Measurements from ENCODE around the gene GALNT6.

GALNT6 gene

GRCh38 chr12:51390457-51390856 is 749 bp downstream of the GALNT6 start:
- peaks cover 4% of the 10 kb centered on the region for H3K27me3 ChIP-seq (replicated peaks; ENCODE audit: control insufficient read depth, insufficient read depth, low read length)
- no peaks in the 10 kb centered on the region for H3K36me3 ChIP-seq (ENCODE audit: control insufficient read depth, insufficient read depth, low read length, severe bottlenecking)
- peaks cover 12% of the 10 kb centered on the region for H3K4me1 ChIP-seq (ENCODE audit: control insufficient read depth, insufficient read depth, low read length)
- no peak overlapping the region for H3K4me3 ChIP-seq (ENCODE audit: low read length)
- DNase-seq (ENCODE audit: low read depth), result no peak
- H3K9ac ChIP-seq (ENCODE audit: low read length), result no peak overlapping the region
- H3K9me3 ChIP-seq (ENCODE audit: control insufficient read depth, low read length), result no peaks in the 10 kb centered on the region

GRCh38 chr12:51389302-51389999 is 1.8 kb downstream of the GALNT6 start:
- no peak overlapping the region for H3K9ac ChIP-seq (ENCODE audit: low read length)
- peaks cover 4% of the 10 kb centered on the region for H3K27me3 ChIP-seq (replicated peaks; ENCODE audit: control insufficient read depth, insufficient read depth, low read length)
- no peaks in the 10 kb centered on the region for H3K9me3 ChIP-seq (ENCODE audit: control insufficient read depth, low read length)
- peak; percentile 36 for DNase-seq (ENCODE audit: low read depth)
- no peak overlapping the region for H3K4me3 ChIP-seq (ENCODE audit: low read length)
- no peaks in the 10 kb centered on the region for H3K36me3 ChIP-seq (ENCODE audit: control insufficient read depth, insufficient read depth, low read length, severe bottlenecking)
- H3K4me1 ChIP-seq (ENCODE audit: control insufficient read depth, insufficient read depth, low read length), result peaks cover 12% of the 10 kb centered on the region

GRCh38 chr12:51388846-51389245 is 2.4 kb downstream of the GALNT6 start:
- H3K27me3 ChIP-seq (replicated peaks; ENCODE audit: control insufficient read depth, insufficient read depth, low read length), result peaks cover 4% of the 10 kb centered on the region
- no peak overlapping the region for H3K9ac ChIP-seq (ENCODE audit: low read length)
- H3K4me3 ChIP-seq (ENCODE audit: low read length), result no peak overlapping the region
- no peaks in the 10 kb centered on the region for H3K9me3 ChIP-seq (ENCODE audit: control insufficient read depth, low read length)
- no peak for DNase-seq (ENCODE audit: low read depth)
- H3K4me1 ChIP-seq (ENCODE audit: control insufficient read depth, insufficient read depth, low read length), result peaks cover 12% of the 10 kb centered on the region
- no peaks in the 10 kb centered on the region for H3K36me3 ChIP-seq (ENCODE audit: control insufficient read depth, insufficient read depth, low read length, severe bottlenecking)

DNA sequence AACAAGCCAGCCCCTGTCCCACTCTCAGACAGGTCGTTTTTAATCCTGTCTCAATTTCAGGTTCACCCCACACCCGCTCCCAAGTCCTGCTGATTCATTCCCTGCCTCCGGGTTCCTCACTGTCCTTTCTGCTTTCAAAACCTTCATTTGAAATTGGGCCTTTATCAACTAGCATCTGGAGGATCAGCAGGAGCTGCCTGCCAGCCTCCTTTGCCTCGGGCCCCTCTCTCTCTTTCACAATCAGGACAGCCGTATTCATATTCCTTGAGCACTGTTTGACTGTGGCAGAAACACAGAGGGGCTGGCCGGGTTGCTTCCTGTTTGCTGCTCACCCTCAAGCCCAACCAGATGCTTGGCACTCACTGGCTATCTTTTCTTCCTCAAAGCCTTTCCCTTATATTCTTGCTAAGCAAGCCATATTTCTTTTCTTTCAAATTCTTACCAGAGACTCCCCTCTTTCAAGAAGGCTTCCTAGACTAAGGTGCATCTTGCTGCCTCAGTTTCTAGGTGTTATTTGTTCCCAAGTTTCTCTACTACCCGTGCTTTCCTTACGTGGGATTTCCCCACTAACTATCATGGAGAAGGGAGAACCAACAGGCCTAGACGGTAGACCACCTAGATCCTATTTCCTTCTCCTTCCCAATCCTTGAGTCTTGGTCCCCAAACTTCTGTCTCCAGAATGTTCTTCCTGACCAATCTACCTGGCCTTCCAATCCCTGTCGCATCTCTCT is 3.0 kb downstream of the GALNT6 start:
- no peaks in the 10 kb centered on the region for H3K36me3 ChIP-seq (ENCODE audit: control insufficient read depth, insufficient read depth, low read length, severe bottlenecking)
- no peak overlapping the region for H3K4me3 ChIP-seq (ENCODE audit: low read length)
- H3K9ac ChIP-seq (ENCODE audit: low read length), result no peak overlapping the region
- peak; percentile 93 for DNase-seq (ENCODE audit: low read depth)
- peaks cover 12% of the 10 kb centered on the region for H3K4me1 ChIP-seq (ENCODE audit: control insufficient read depth, insufficient read depth, low read length)
- H3K9me3 ChIP-seq (ENCODE audit: control insufficient read depth, low read length), result no peaks in the 10 kb centered on the region
- peaks cover 4% of the 10 kb centered on the region for H3K27me3 ChIP-seq (replicated peaks; ENCODE audit: control insufficient read depth, insufficient read depth, low read length)

GRCh38 chr12:51386351-51386750 is 4.9 kb downstream of the GALNT6 start:
- no peaks in the 10 kb centered on the region for H3K9me3 ChIP-seq (ENCODE audit: control insufficient read depth, low read length)
- H3K4me3 ChIP-seq (ENCODE audit: low read length), result no peak overlapping the region
- H3K27me3 ChIP-seq (replicated peaks; ENCODE audit: control insufficient read depth, insufficient read depth, low read length), result peaks cover 4% of the 10 kb centered on the region
- no peak overlapping the region for H3K9ac ChIP-seq (ENCODE audit: low read length)
- no peaks in the 10 kb centered on the region for H3K36me3 ChIP-seq (ENCODE audit: control insufficient read depth, insufficient read depth, low read length, severe bottlenecking)
- peaks cover 14% of the 10 kb centered on the region for H3K4me1 ChIP-seq (ENCODE audit: control insufficient read depth, insufficient read depth, low read length)
- DNase-seq (ENCODE audit: low read depth), result no peak

GRCh38 chr12:51383269-51383905 is 7.8 kb downstream of the GALNT6 start:
- no peak for DNase-seq (ENCODE audit: low read depth)
- H3K36me3 ChIP-seq (ENCODE audit: control insufficient read depth, insufficient read depth, low read length, severe bottlenecking), result no peaks in the 10 kb centered on the region
- H3K4me1 ChIP-seq (ENCODE audit: control insufficient read depth, insufficient read depth, low read length), result peaks cover 14% of the 10 kb centered on the region
- no peak overlapping the region for H3K4me3 ChIP-seq (ENCODE audit: low read length)
- H3K9me3 ChIP-seq (ENCODE audit: control insufficient read depth, low read length), result no peaks in the 10 kb centered on the region
- H3K27me3 ChIP-seq (replicated peaks; ENCODE audit: control insufficient read depth, insufficient read depth, low read length), result no peaks in the 10 kb centered on the region
- no peak overlapping the region for H3K9ac ChIP-seq (ENCODE audit: low read length)

GRCh38 chr12:51382173-51382572 is 9.0 kb downstream of the GALNT6 start:
- H3K4me3 ChIP-seq (ENCODE audit: low read length), result no peak overlapping the region
- H3K9me3 ChIP-seq (ENCODE audit: control insufficient read depth, low read length), result no peaks in the 10 kb centered on the region
- no peaks in the 10 kb centered on the region for H3K27me3 ChIP-seq (replicated peaks; ENCODE audit: control insufficient read depth, insufficient read depth, low read length)
- H3K36me3 ChIP-seq (ENCODE audit: control insufficient read depth, insufficient read depth, low read length, severe bottlenecking), result no peaks in the 10 kb centered on the region
- H3K9ac ChIP-seq (ENCODE audit: low read length), result no peak overlapping the region
- no peak for DNase-seq (ENCODE audit: low read depth)
- H3K4me1 ChIP-seq (ENCODE audit: control insufficient read depth, insufficient read depth, low read length), result peaks cover 7% of the 10 kb centered on the region

GRCh38 chr12:51381226-51382079 is 9.8 kb downstream of the GALNT6 start:
- Histone ChIP-seq H3K27me3 (replicated peaks; ENCODE audit: control insufficient read depth, insufficient read depth, low read length) (no peaks in the 10 kb centered on the region), H3K4me1 (ENCODE audit: control insufficient read depth, insufficient read depth, low read length) (peaks cover 7% of the 10 kb centered on the region), H3K36me3 (ENCODE audit: control insufficient read depth, insufficient read depth, low read length, severe bottlenecking) (no peaks in the 10 kb centered on the region), H3K4me3 (ENCODE audit: low read length) (no peak overlapping the region), H3K9ac (ENCODE audit: low read length) (no peak overlapping the region), H3K9me3 (ENCODE audit: control insufficient read depth, low read length) (no peaks in the 10 kb centered on the region)
- DNase-seq (ENCODE audit: low read depth), result peak; percentile 33

- no peaks in the 10 kb centered on the region for H3K27me3 ChIP-seq (replicated peaks; ENCODE audit: control insufficient read depth, insufficient read depth, low read length)
- no peak overlapping the region for H3K4me3 ChIP-seq (ENCODE audit: low read length)
- no peak for DNase-seq (ENCODE audit: low read depth)
- peaks cover 13% of the 10 kb centered on the region for H3K4me1 ChIP-seq (ENCODE audit: control insufficient read depth, insufficient read depth, low read length)
- no peaks in the 10 kb centered on the region for H3K9me3 ChIP-seq (ENCODE audit: control insufficient read depth, low read length)
- no peak overlapping the region for H3K9ac ChIP-seq (ENCODE audit: low read length)
- no peaks in the 10 kb centered on the region for H3K36me3 ChIP-seq (ENCODE audit: control insufficient read depth, insufficient read depth, low read length, severe bottlenecking)
These were observed 11.6 kb downstream of the GALNT6 start for GRCh38 chr12:51379571-51379970.

GRCh38 chr12:51378749-51379148 is 12.5 kb downstream of the GALNT6 start:
- Histone ChIP-seq H3K9me3 (ENCODE audit: control insufficient read depth, low read length) (no peaks in the 10 kb centered on the region), H3K4me3 (ENCODE audit: low read length) (no peak overlapping the region), H3K36me3 (ENCODE audit: control insufficient read depth, insufficient read depth, low read length, severe bottlenecking) (no peaks in the 10 kb centered on the region), H3K9ac (ENCODE audit: low read length) (no peak overlapping the region), H3K4me1 (ENCODE audit: control insufficient read depth, insufficient read depth, low read length) (peaks cover 16% of the 10 kb centered on the region), H3K27me3 (replicated peaks; ENCODE audit: control insufficient read depth, insufficient read depth, low read length) (no peaks in the 10 kb centered on the region)
- no peak for DNase-seq (ENCODE audit: low read depth)
